AG04450 (cell line): ENCODE results near the gene DENND1B. TPM values are rescaled to one million over a fixed set of nuclear protein-coding genes. Genes with fewer than 3 reads are reported as not detected.

Experiments used
- CTCF ChIA-PET: fragments of 300-600, 350-600 bp; formaldehyde crosslinking; extraction: SDS; loops from one replicate; lab custom pipeline; 2022; ENCODE audit warnings: antibody characterized with exemption, inconsistent platforms; lab: Charles Lee
- POLR2A ChIA-PET: fragments of 350-600 bp; formaldehyde crosslinking; extraction: SDS; loops from one replicate; lab custom pipeline; 2021; ENCODE audit warnings: antibody characterized with exemption, inconsistent platforms; lab: Yijun Ruan, JAX
- DNase-seq: peaks from one replicate; pipeline ENCODE4 v3.0.0-alpha.2; 2011; ENCODE audit warnings: low read depth, low spot score
- H3K27ac ChIP-seq: one replicate; pipeline ENCODE4 v1.5.1; 2012; ENCODE audit warnings: low read depth, low read length, control low read depth
- H3K27me3 ChIP-seq: one replicate; pipeline ENCODE4 v1.6.0; 2012; ENCODE audit warnings: low read length; ENCODE audit not compliant: control insufficient read depth, insufficient read depth
- H3K4me3 ChIP-seq: 2 replicates; pipeline ENCODE4 v1.5.1; 2011; ENCODE audit warnings: mild to moderate bottlenecking, low read depth, low read length, control low read depth
- H3K9me3 ChIP-seq: 2 replicates; pipeline ENCODE4 v1.5.1; 2012; ENCODE audit warnings: low read length; ENCODE audit not compliant: control insufficient read depth, insufficient read depth
- CTCF ChIP-seq: IDR thresholded peaks from 2 replicates; pipeline ENCODE4 v1.5.1; 2011; ENCODE audit warnings: low read depth, low read length, control low read depth, inconsistent platforms
- polyA plus RNA-seq: library from polyadenylated mRNA; depleted of rRNA; stranded (reverse); fragments of >200 nt; gene quantifications from 2 replicates; pipeline ENCODE4 v1.2.3, GENCODE V29; 2011

The DENND1B gene
- polyA plus RNA-seq, 1 experiment, result 17.7 TPM

GRCh38 chr1:197544553-197544952, 230.7 kb downstream of the DENND1B start:
- ChIA-PET CTCF (interaction anchor here (1.6 kb wide), 1 partner anchor 380 kb away, joined by 3 read pairs; no protein-coding TSS in a partner anchor), POLR2A (no interaction called here)
- no peaks in the 10 kb centered on the region for H3K9me3 ChIP-seq
- no peak for DNase-seq
- no peaks in the 10 kb centered on the region for H3K27me3 ChIP-seq
- no peak for TF ChIP-seq CTCF
- no peak overlapping the region for H3K4me3 ChIP-seq
- no peak overlapping the region for H3K27ac ChIP-seq

GRCh38 chr1:197544130-197544529, 231.2 kb downstream of the DENND1B start:
- no peak for TF ChIP-seq CTCF
- POLR2A ChIA-PET, result no interaction called here
- DNase-seq, result no peak
- Histone ChIP-seq H3K27ac (no peak overlapping the region), H3K9me3 (no peaks in the 10 kb centered on the region), H3K4me3 (no peak overlapping the region), H3K27me3 (no peaks in the 10 kb centered on the region)
- CTCF ChIA-PET, result no interaction called here

GRCh38 chr1:197541411-197541810, 233.9 kb downstream of the DENND1B start:
- TF ChIP-seq CTCF, result no peak
- POLR2A ChIA-PET, result no interaction called here
- no peak overlapping the region for H3K4me3 ChIP-seq
- no peaks in the 10 kb centered on the region for H3K9me3 ChIP-seq
- no peak overlapping the region for H3K27ac ChIP-seq
- no peaks in the 10 kb centered on the region for H3K27me3 ChIP-seq
- no peak for DNase-seq
- CTCF ChIA-PET, result interaction anchor here (0.7 to 1.4 kb wide), 3 partner anchors 16 to 383 kb away, joined by 3 to 4 read pairs (median 4); no protein-coding TSS in a partner anchor

GRCh38 chr1:197526736-197527371, 248.4 kb downstream of the DENND1B start:
- CTCF ChIA-PET, result interaction anchor here (0.5 to 3.2 kb wide), 15 partner anchors 8 to 407 kb away, joined by 3 to 23 read pairs (median 5); partner anchors contain the start of gene LHX9
- Histone ChIP-seq H3K27me3 (no peaks in the 10 kb centered on the region), H3K4me3 (no peak overlapping the region), H3K27ac (no peak overlapping the region), H3K9me3 (no peaks in the 10 kb centered on the region)
- peak; percentile 55 for TF ChIP-seq CTCF
- peak; percentile 1 for DNase-seq
- POLR2A ChIA-PET, result no interaction called here

GRCh38 chr1:197521118-197521739, 254.1 kb downstream of the DENND1B start:
- Histone ChIP-seq H3K27ac (no peak overlapping the region), H3K27me3 (no peaks in the 10 kb centered on the region), H3K4me3 (no peak overlapping the region), H3K9me3 (no peaks in the 10 kb centered on the region)
- TF ChIP-seq CTCF, result peak; percentile 76
- POLR2A ChIA-PET, result no interaction called here
- CTCF ChIA-PET, result interaction anchor here (0.5 to 2.5 kb wide), 20 partner anchors 9 to 1652 kb away, joined by 3 to 42 read pairs (median 4); no protein-coding TSS in a partner anchor
- DNase-seq, result peak; percentile 8
